Loucy (cell line): ENCODE measurements around the gene CILP.

ENCODE experiments used
- H2AFZ ChIP-seq: fragments of 200-600 bp; sonication (generic); 2 replicates; pipeline ENCODE4 v1.6.0; 2016; ENCODE audit warnings: antibody characterized with exemption, mild to moderate bottlenecking, low read length, moderate library complexity
- H3F3A ChIP-seq: fragments of 200-600 bp; 2 replicates; pipeline ENCODE4 v1.6.0; 2016; ENCODE audit warnings: antibody characterized with exemption, low read depth, mild to moderate bottlenecking
- H3K27me3 ChIP-seq: fragments of 200-600 bp; sonication (generic); 2 replicates; pipeline ENCODE4 v1.6.1; 2014; ENCODE audit warnings: low read length, mild to moderate bottlenecking; ENCODE audit not compliant: insufficient read depth, poor library complexity, severe bottlenecking
- H3K36me3 ChIP-seq: fragments of 200-600 bp; sonication (generic); 2 replicates; pipeline ENCODE4 v1.6.1; 2016; ENCODE audit warnings: low read length; ENCODE audit not compliant: insufficient read depth
- H3K4me1 ChIP-seq: fragments of 200-600 bp; sonication (generic); 2 replicates; pipeline ENCODE4 v1.5.1; 2014; ENCODE audit warnings: low read length, mild to moderate bottlenecking; ENCODE audit not compliant: insufficient read depth, poor library complexity, severe bottlenecking
- H3K4me2 ChIP-seq: fragments of 200-600 bp; sonication (generic); 2 replicates; pipeline ENCODE4 v1.6.0; 2014; ENCODE audit warnings: antibody characterized with exemption, low read length, low read depth, mild to moderate bottlenecking; ENCODE audit not compliant: poor library complexity, severe bottlenecking
- H3K4me3 ChIP-seq: fragments of 200-600 bp; sonication (generic); 2 replicates; pipeline ENCODE4 v1.5.1; 2014; ENCODE audit warnings: low read length, mild to moderate bottlenecking, mixed read lengths; ENCODE audit not compliant: poor library complexity, severe bottlenecking
- H3K79me2 ChIP-seq: fragments of 200-600 bp; sonication (generic); 2 replicates; pipeline ENCODE4 v1.6.1; 2014; ENCODE audit warnings: low read length; ENCODE audit not compliant: insufficient read depth
- H3K9ac ChIP-seq: fragments of 200-600 bp; sonication (generic); 2 replicates; pipeline ENCODE4 v1.6.0; 2014; ENCODE audit warnings: mild to moderate bottlenecking, low read depth, low read length, moderate library complexity; ENCODE audit not compliant: poor library complexity, severe bottlenecking
- H3K9me2 ChIP-seq: fragments of 200-600 bp; sonication (generic); replicated peaks from 2 replicates; pipeline ENCODE4 v1.6.1; 2016; ENCODE audit warnings: low read depth, low read length, mixed read lengths
- H3K9me3 ChIP-seq: fragments of 200-600 bp; sonication (generic); 2 replicates; pipeline ENCODE4 v1.6.1; 2014; ENCODE audit warnings: mild to moderate bottlenecking, antibody characterized with exemption, low read length, low read depth; ENCODE audit not compliant: insufficient read depth
- H4K20me1 ChIP-seq: fragments of 200-600 bp; sonication (generic); 2 replicates; pipeline ENCODE4 v1.6.0; 2014; ENCODE audit warnings: antibody characterized with exemption, low read length, mild to moderate bottlenecking; ENCODE audit not compliant: insufficient read depth, poor library complexity, severe bottlenecking
- CTCF ChIP-seq: fragments of 200-600 bp; sonication (generic); conservative IDR thresholded peaks from 2 replicates; pipeline ENCODE4 v1.5.1; 2014; ENCODE audit warnings: mild to moderate bottlenecking, antibody characterized with exemption, low read length
- EZH2phosphoT487 ChIP-seq: fragments of 200-600 bp; IDR thresholded peaks from 2 replicates; pipeline ENCODE4 v1.6.1; 2018; ENCODE audit warnings: antibody characterized with exemption, mild to moderate bottlenecking, moderate library complexity, borderline replicate concordance

Gene CILP

GRCh38 chr15:65254356-65254755, 43.1 kb upstream of the CILP start:
- H3K27me3 ChIP-seq, result no peaks in the 10 kb centered on the region
- no peaks in the 10 kb centered on the region for H3F3A ChIP-seq
- H4K20me1 ChIP-seq, result no peaks in the 10 kb centered on the region
- H3K4me1 ChIP-seq, result no peaks in the 10 kb centered on the region
- H3K36me3 ChIP-seq, result peaks cover 37% of the 10 kb centered on the region; the same call in 1 of the 2 replicates
- H3K4me2 ChIP-seq, result no peak overlapping the region
- TF ChIP-seq EZH2phosphoT487, result no peak
- TF ChIP-seq CTCF, result no peak
- H3K4me3 ChIP-seq, result no peak overlapping the region
- H3K9ac ChIP-seq, result no peak overlapping the region
- H3K9me2 ChIP-seq, result no peaks in the 10 kb centered on the region
- no peaks in the 10 kb centered on the region for H3K9me3 ChIP-seq
- no peak overlapping the region for H2AFZ ChIP-seq
- no peaks in the 10 kb centered on the region for H3K79me2 ChIP-seq

- Histone ChIP-seq H3K4me3 (no peak overlapping the region), H2AFZ (no peak overlapping the region), H3K27me3 (no peaks in the 10 kb centered on the region), H3K9me3 (no peaks in the 10 kb centered on the region), H3K4me2 (no peak overlapping the region), H3K9ac (no peak overlapping the region), H4K20me1 (no peaks in the 10 kb centered on the region), H3K9me2 (no peaks in the 10 kb centered on the region), H3K4me1 (no peaks in the 10 kb centered on the region), H3F3A (no peaks in the 10 kb centered on the region), H3K79me2 (no peaks in the 10 kb centered on the region), H3K36me3 (peaks cover 8% of the 10 kb centered on the region; the same call in 1 of the 2 replicates)
- TF ChIP-seq CTCF, result no peak
- TF ChIP-seq EZH2phosphoT487, result no peak
Measured at GRCh38 chr15:65249641-65250040, 38.4 kb upstream of the CILP start.

GRCh38 chr15:65248511-65249255, 37.4 kb upstream of the CILP start:
- no peaks in the 10 kb centered on the region for H3K4me1 ChIP-seq
- no peaks in the 10 kb centered on the region for H3F3A ChIP-seq
- no peaks in the 10 kb centered on the region for H4K20me1 ChIP-seq
- H3K4me3 ChIP-seq, result no peak overlapping the region
- no peaks in the 10 kb centered on the region for H3K9me2 ChIP-seq
- H3K4me2 ChIP-seq, result no peak overlapping the region
- no peaks in the 10 kb centered on the region for H3K79me2 ChIP-seq
- TF ChIP-seq EZH2phosphoT487 (no peak), CTCF (no peak)
- peaks cover 2% of the 10 kb centered on the region; the same call in 1 of the 2 replicates for H3K36me3 ChIP-seq
- H3K9ac ChIP-seq, result no peak overlapping the region
- no peaks in the 10 kb centered on the region for H3K27me3 ChIP-seq
- H3K9me3 ChIP-seq, result no peaks in the 10 kb centered on the region
- no peak overlapping the region for H2AFZ ChIP-seq
